Measurements from ENCODE around the gene RNASE7.

DNA sequence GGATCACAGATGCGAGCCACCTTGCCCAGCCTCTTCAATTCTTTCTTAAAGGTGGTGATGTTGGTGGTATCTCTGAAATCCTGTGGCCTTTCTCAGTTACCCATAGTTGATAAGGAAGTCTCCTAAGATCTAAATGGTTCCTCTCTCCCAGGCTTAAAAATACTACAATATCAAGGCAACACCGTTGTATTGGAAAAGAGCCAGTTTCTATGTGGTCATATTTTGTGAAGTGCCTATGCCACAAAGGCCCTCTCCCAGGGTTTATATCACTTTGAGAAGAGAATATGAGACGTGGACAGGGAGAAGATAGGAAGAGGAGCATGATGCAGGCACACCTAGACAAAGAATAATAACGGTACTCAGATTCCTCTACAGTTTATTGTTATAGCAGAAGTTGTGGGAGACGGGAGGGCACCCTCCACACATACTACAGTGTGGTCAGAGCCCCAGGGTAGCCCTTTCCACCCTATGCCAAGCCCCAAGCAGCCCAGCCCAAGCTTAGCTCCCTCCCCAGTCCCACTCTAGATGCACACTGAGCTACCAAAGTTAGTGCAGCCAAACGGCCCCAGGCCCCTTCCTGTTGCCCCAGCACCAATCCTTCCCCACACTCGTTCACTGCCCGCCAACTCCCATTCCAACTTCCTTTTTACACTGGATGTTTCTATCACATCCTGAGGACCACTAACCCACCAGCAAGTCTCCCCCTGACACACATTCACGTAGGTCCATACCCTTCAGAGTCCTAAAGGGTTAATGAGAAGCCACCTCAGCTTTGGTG, 25.6 kb upstream of the RNASE7 start:
- TF ChIP-seq CTCF (IDR thresholded peaks at IDR 0.05; ENCODE audit: low read depth, low read length) (no peak), EZH2phosphoT487 (IDR thresholded peaks at IDR 0.05; ENCODE audit: low read depth) (no peak)

Data from OCI-LY3 (cell line).